HepG2 (cell line): ENCODE data around the gene IGF2BP3. TPM values are rescaled to one million over a fixed set of nuclear protein-coding genes. Genes with fewer than 3 reads are reported as not detected.

Experiments used
- ATAC-seq: fragments of 200-7000 bp; cut with Tn5 transposase; 3 replicates; pipeline ENCODE4 v1.9.1; 2020; ENCODE audit warnings: mild to moderate bottlenecking, moderate library complexity
- BruUV-seq: library from RNA; stranded (reverse); fragments of 400-500 nt; replicated peaks from 2 replicates; lab custom pipeline; 2021; lab: Mats Ljungman, UMichigan
- CTCF ChIA-PET: fragments of 300-600 bp; formaldehyde crosslinking; extraction: SDS; loops from one replicate; lab custom pipeline; 2021; ENCODE audit warnings: low total read pairs, inconsistent platforms, low intra/inter-chr PET ratio; lab: Yijun Ruan, JAX
- POLR2A ChIA-PET: fragments of 350-600 bp; sonication (Branson Sonifier 250); formaldehyde crosslinking; loops from one replicate; lab custom pipeline; 2020; ENCODE audit warnings: antibody characterized with exemption, inconsistent platforms; lab: Yijun Ruan, JAX
- DNase-seq: peaks from one replicate; pipeline ENCODE4 v3.0.0-alpha.2; 2015; ENCODE audit warnings: low spot score
- FAIRE-seq: peaks from 3 replicates; lab custom pipeline; 2011; peaks lifted over from hg19 to GRCh38; lab: Jason Lieb, UNC
- H2AFZ ChIP-seq: one replicate; pipeline ENCODE4 v1.6.1; 2011; ENCODE audit warnings: low read length, inconsistent platforms
- H3K27ac ChIP-seq: fragments of 300-600 bp; 3 replicates; pipeline ENCODE4 v1.8.0; 2011; ENCODE audit warnings: mixed run types, mild to moderate bottlenecking, mixed read lengths, low read length, inconsistent platforms; ENCODE audit not compliant: insufficient read depth; ENCODE audit errors: extremely low read length
- H3K27me3 ChIP-seq, 2 experiments: fragments of 200-600 bp in 1 of 2; 2 replicates in 1 of 2; 3 replicates in 1 of 2; pipeline versions ENCODE4 v1.6.0 to v1.8.0; 2011; ENCODE audit warnings: low read length in 2 of 2, mild to moderate bottlenecking in 2 of 2, moderate library complexity in 2 of 2, inconsistent platforms in 1 of 2; ENCODE audit not compliant: insufficient read depth in 2 of 2, control insufficient read depth in 1 of 2
- H3K36me3 ChIP-seq, 2 experiments: fragments of 200-600 bp in 1 of 2; replicated peaks in 1 of 2; 2 replicates in 1 of 2; 3 replicates in 1 of 2; pipeline versions ENCODE4 v1.5.1 to v1.8.0; 2011; ENCODE audit warnings: low read length in 2 of 2, inconsistent platforms in 1 of 2; ENCODE audit not compliant: insufficient read depth in 2 of 2, control insufficient read depth in 1 of 2
- H3K4me1 ChIP-seq: 2 replicates; pipeline ENCODE4 v1.5.1; 2012; ENCODE audit warnings: low read length, inconsistent platforms; ENCODE audit not compliant: insufficient read depth
- H3K4me2 ChIP-seq: 2 replicates; pipeline ENCODE4 v1.6.0; 2011; ENCODE audit warnings: low read depth, low read length, inconsistent platforms
- H3K4me3 ChIP-seq, 3 experiments: fragments of 200-600 bp in 1 of 3; sonication (generic), shearing (Covaris generic) in 1 of 3; replicated peaks in 1 of 3; 2 replicates each; pipeline ENCODE4 v1.5.1; 2011 to 2016; ENCODE audit warnings: low read length in 3 of 3, inconsistent platforms in 2 of 3, low read depth in 2 of 3, mild to moderate bottlenecking in 2 of 3, control low read depth in 1 of 3, mixed read lengths in 1 of 3; ENCODE audit not compliant: insufficient read depth in 1 of 3
- H3K79me2 ChIP-seq: one replicate; pipeline ENCODE4 v1.6.1; 2011; ENCODE audit warnings: low read length, inconsistent platforms; ENCODE audit not compliant: insufficient read depth
- H3K9ac ChIP-seq: 2 replicates; pipeline ENCODE4 v1.6.0; 2011; ENCODE audit warnings: mild to moderate bottlenecking, low read depth, low read length, inconsistent platforms; ENCODE audit not compliant: insufficient read depth
- H3K9me3 ChIP-seq: 2 replicates; pipeline ENCODE4 v1.5.1; 2012; ENCODE audit warnings: mild to moderate bottlenecking, low read length
- H4K20me1 ChIP-seq: 2 replicates; pipeline ENCODE4 v1.6.0; 2011; ENCODE audit warnings: inconsistent platforms, mild to moderate bottlenecking, low read length, moderate library complexity; ENCODE audit not compliant: insufficient read depth
- CSRNP2 ChIP-seq: sonication (generic); formaldehyde crosslinking; conservative IDR thresholded peaks from 2 replicates; pipeline ENCODE4 v1.8.0; 2022; ENCODE audit warnings: low read depth, missing genetic modification reagents
- JUND ChIP-seq: sonication (generic); formaldehyde crosslinking; IDR thresholded peaks from 2 replicates; pipeline ENCODE4 v1.8.0; 2022; ENCODE audit warnings: mild to moderate bottlenecking, missing genetic modification reagents
- MEIS2 ChIP-seq: sonication (generic); formaldehyde crosslinking; IDR thresholded peaks from 2 replicates; pipeline ENCODE4 v1.9.0; 2021; ENCODE audit warnings: mild to moderate bottlenecking, missing genetic modification reagents
- NFATC3 ChIP-seq: sonication (generic); formaldehyde crosslinking; IDR thresholded peaks from 2 replicates; pipeline ENCODE4 v1.5.1; 2020; ENCODE audit warnings: mild to moderate bottlenecking, missing genetic modification reagents
- ONECUT2 ChIP-seq: sonication (generic); formaldehyde crosslinking; IDR thresholded peaks from 2 replicates; pipeline ENCODE4 v1.4.0; 2020; ENCODE audit warnings: missing genetic modification reagents
- PLSCR1 ChIP-seq: sonication (generic); formaldehyde crosslinking; IDR thresholded peaks from 2 replicates; pipeline ENCODE4 v1.5.0; 2020; ENCODE audit warnings: missing genetic modification reagents, mild to moderate bottlenecking, borderline replicate concordance
- SMAD1 ChIP-seq: sonication (generic); formaldehyde crosslinking; IDR thresholded peaks from 2 replicates; pipeline ENCODE4 v1.4.0; 2020; ENCODE audit warnings: missing genetic modification reagents, low read depth, mild to moderate bottlenecking, borderline replicate concordance
- SNAPC5 ChIP-seq: sonication (generic); formaldehyde crosslinking; IDR thresholded peaks from 2 replicates; pipeline ENCODE4 v1.8.1; 2023; ENCODE audit warnings: mild to moderate bottlenecking, missing genetic modification reagents, borderline replicate concordance
- SRF ChIP-seq: IDR thresholded peaks from 2 replicates; pipeline ENCODE4 v1.6.1; 2011; ENCODE audit warnings: mild to moderate bottlenecking, low read depth, low read length, moderate library complexity
- TFE3 ChIP-seq: IDR thresholded peaks from 2 replicates; pipeline ENCODE4 v1.6.1; 2016
- ZBTB33 ChIP-seq: sonication (generic); formaldehyde crosslinking; IDR thresholded peaks from 2 replicates; pipeline ENCODE4 v1.4.0; 2020; ENCODE audit warnings: missing genetic modification reagents
- ZFYVE20 ChIP-seq: sonication (generic); formaldehyde crosslinking; IDR thresholded peaks from 2 replicates; pipeline ENCODE4 v1.8.0; 2023; ENCODE audit warnings: low read depth, mild to moderate bottlenecking, moderate library complexity, missing genetic modification reagents, borderline replicate concordance
- ZNF343 ChIP-seq: sonication (generic); formaldehyde crosslinking; IDR thresholded peaks from 2 replicates; pipeline ENCODE4 v1.4.0; 2020; ENCODE audit warnings: mild to moderate bottlenecking, missing genetic modification reagents
- ZNF580 ChIP-seq: IDR thresholded peaks from 2 replicates; pipeline ENCODE4 v1.6.1; 2016; ENCODE audit warnings: low read depth, borderline replicate concordance
- ZNF629 ChIP-seq: sonication (generic); formaldehyde crosslinking; conservative IDR thresholded peaks from 2 replicates; pipeline ENCODE4 v1.5.0; 2020; ENCODE audit warnings: missing genetic modification reagents
- ZNF784 ChIP-seq: sonication (generic); formaldehyde crosslinking; IDR thresholded peaks from 2 replicates; pipeline ENCODE4 v1.5.1; 2020; ENCODE audit warnings: missing genetic modification reagents, mild to moderate bottlenecking, borderline replicate concordance
- WGBS: methylation state at CpG from one replicate; pipeline ENCODE4 v1.1.6; 2017; ENCODE audit warnings: low lambda C conversion rate; 5-methylcytosine and 5-hydroxymethylcytosine counted together
- in situ Hi-C: cut with HindIII; loops from 2 replicates; pipeline ENCODE4 v1.10.0; 2017; ENCODE audit warnings: low pct_unique_long_range_greater_than_20kb; ENCODE audit not compliant: extremely low pct_ligation_motif_present
- intact Hi-C: fragments of 100-400 bp; cut with micrococcal nuclease; formaldehyde crosslinking; loops from one replicate; pipeline ENCODE4 v1.10.0; 2022; ENCODE audit not compliant: unreplicated experiment
- polyA plus RNA-seq, 8 experiments: library from polyadenylated mRNA; depleted of rRNA in 3 of 8; stranded (reverse) in 7 of 8; unstranded in 1 of 8; fragments of >200 nt; fragmentation: Illumina TruSeq in 4 of 8; extraction: Trizol in 4 of 8; gene quantifications; 2 replicates each; pipeline versions ENCODE4 v1.2.1 to v1.2.3, GENCODE V29; 2011 to 2016; ENCODE audit warnings: low read depth in 4 of 8, missing spikeins in 1 of 8, mixed read lengths in 1 of 8; ENCODE audit not compliant: insufficient read depth in 1 of 8
- total RNA-seq, 5 experiments: library from RNA; depleted of rRNA; stranded (reverse); fragments of >200 nt; fragmentation: Illumina TruSeq; extraction: Trizol; gene quantifications; 2 replicates each; pipeline ENCODE4 v1.2.3, GENCODE V29; 2016; ENCODE audit warnings: low read depth in 1 of 5

Gene IGF2BP3
- total and polyA plus RNA-seq, 2 of the 13 experiments (the other 11 are each of a cell fraction or from before 2014, with no cell fraction given), result 37.7 to 39.5 TPM

- Histone ChIP-seq H3K27ac (no peak overlapping the region), H3K9ac (no peak overlapping the region), H3K4me1 (peaks cover 15% of the 10 kb centered on the region), H3K9me3 (no peaks in the 10 kb centered on the region), H4K20me1 (peaks cover 4% of the 10 kb centered on the region; the same call in 1 of the 2 replicates), H3K4me3 (no peak overlapping the region), H3K36me3 (peaks cover 3 to 26% of the 10 kb centered on the region in 2 experiments; a peak in 4 of 5 replicates), H3K4me2 (no peak overlapping the region), H3K27me3 (no peaks in the 10 kb centered on the region), H2AFZ (no peak overlapping the region), H3K79me2 (peaks cover 88% of the 10 kb centered on the region)
- FAIRE-seq (no peak), DNase-seq (no peak), ATAC-seq (no peak)
- in situ Hi-C loops, result no loop called here
- ChIA-PET POLR2A (no interaction called here), CTCF (no interaction called here)
- 97% methylated on average over 1 of the region's 1 CpG for WGBS
- BruUV-seq, result no TSS peak
- intact Hi-C loops, result no loop called here
- TF ChIP-seq SNAPC5 (CRISPR knock-in tag), result no peak
- TF ChIP-seq MEIS2 (CRISPR knock-in tag), result no peak
- TF ChIP-seq JUND (CRISPR knock-in tag), result no peak
- TF ChIP-seq ONECUT2 (CRISPR knock-in tag), result no peak
- TF ChIP-seq ZNF629, result no peak
- TF ChIP-seq NFATC3 (CRISPR knock-in tag), result no peak
- no peak for TF ChIP-seq ZBTB33
- TF ChIP-seq CSRNP2, result no peak
- no peak for TF ChIP-seq ZNF343 (CRISPR knock-in tag)
- no peak for TF ChIP-seq TFE3
- TF ChIP-seq ZNF784 (CRISPR knock-in tag), result no peak
- no peak for TF ChIP-seq PLSCR1 (CRISPR knock-in tag)
- TF ChIP-seq ZFYVE20 (CRISPR knock-in tag), result no peak
- no peak for TF ChIP-seq ZNF580 (CRISPR knock-in tag)
- TF ChIP-seq SMAD1 (CRISPR knock-in tag), result no peak
- no peak for TF ChIP-seq SRF
Observed at GRCh38 chr7:23443974-23444373, 26.3 kb downstream of the IGF2BP3 start.
